ENCODE data around the gene RNU7-1. TPM values are rescaled to one million over a fixed set of nuclear protein-coding genes. Genes with fewer than 3 reads are reported as not detected.

Gene RNU7-1
- total and polyA plus RNA-seq, 10 of the 15 experiments (the other 5 are each of a cell fraction or from before 2014, with no cell fraction given) = not detected

- no peak for TF ChIP-seq ATF2 (IDR thresholded peaks at IDR 0.05; ENCODE audit: low read length)
- TF ChIP-seq SKIL (IDR thresholded peaks at IDR 0.05; ENCODE audit: low read depth, poor library complexity, severe bottlenecking) = no peak
- no peak for TF ChIP-seq CHD1 (IDR thresholded peaks at IDR 0.05; ENCODE audit: low read depth, low read length)
- no peak for TF ChIP-seq ZNF217 (IDR thresholded peaks at IDR 0.05)
- peak; percentile 93 for TF ChIP-seq GATAD2B (conservative IDR thresholded peaks at IDR 0.05; ENCODE audit: low read depth)
- peak; percentile 54 for TF ChIP-seq NR2F1 (conservative IDR thresholded peaks at IDR 0.05)
- TF ChIP-seq RAD21 (IDR thresholded peaks at IDR 0.05; ENCODE audit: insufficient read depth, low read depth, low read length) = no peak
- no peak for TF ChIP-seq E4F1 (IDR thresholded peaks at IDR 0.05; ENCODE audit: borderline replicate concordance, partially characterized antibody)
- no peak for TF ChIP-seq RCOR1 (conservative IDR thresholded peaks at IDR 0.05; ENCODE audit: low read depth, low read length)
- TF ChIP-seq SP1 (IDR thresholded peaks at IDR 0.05; ENCODE audit: low read depth, low read length) = no peak
- TF ChIP-seq EED (IDR thresholded peaks at IDR 0.05; ENCODE audit: low read depth) = peak; percentile 43
- TF ChIP-seq STAT1 (conservative IDR thresholded peaks at IDR 0.05) = no peak
- no peak for TF ChIP-seq CHD2 (IDR thresholded peaks at IDR 0.05; ENCODE audit: borderline replicate concordance, low read depth, low read length)
- no peak for TF ChIP-seq TBL1XR1 (IDR thresholded peaks at IDR 0.05; ENCODE audit: low read depth, low read length)
- TF ChIP-seq SMAD5 (IDR thresholded peaks at IDR 0.05; ENCODE audit: low read depth) = peak; percentile 89
- no peak for TF ChIP-seq E2F8 (IDR thresholded peaks at IDR 0.05; ENCODE audit: low read depth, partially characterized antibody)
- TF ChIP-seq MAX (IDR thresholded peaks at IDR 0.05; ENCODE audit: low read depth, low read length) = peak; percentile 45; the same call in 1 of the 2 replicates
Observed at GRCh38 chr12:6950811-6951540, 7.4 kb downstream of the RNU7-1 start, which contains the start of gene PTPN6 (continued).

All from GM12878 (cell line).